GM18873 (cell line): ENCODE measurements around the gene BCKDK.

Experiments used
- ATAC-seq: cut with Tn5 transposase; IDR thresholded peaks from one replicate; pipeline ENCODE4 v1.9.1; 2021; ENCODE audit warnings: mild to moderate bottlenecking, moderate library complexity, moderate number of reproducible peaks; ENCODE audit not compliant: unreplicated experiment, low FRiP score

Gene BCKDK

GRCh38 chr16:31117384-31118222 lies 9.4 kb downstream of the BCKDK start, which contains the start of gene KAT8:
TSS of gene KAT8 (plus strand) at chr16:31117664. CDS start at chr16:31117682, 18 bp downstream.
- ATAC-seq = peak; percentile 79

GRCh38 chr16:31118223-31119155 lies 10.3 kb downstream of the BCKDK start:
- ATAC-seq = no peak

- ATAC-seq = no peak
Observed at GRCh38 chr16:31120129-31120528, 11.9 kb downstream of the BCKDK start.

- ATAC-seq = no peak
Observed at GRCh38 chr16:31125844-31126243, 17.7 kb downstream of the BCKDK start.

- no peak for ATAC-seq
Observed at GRCh38 chr16:31127182-31127581, 19.0 kb downstream of the BCKDK start.

- no peak for ATAC-seq
Observed at GRCh38 chr16:31128711-31129567, 20.8 kb downstream of the BCKDK start.

- no peak for ATAC-seq
Observed at GRCh38 chr16:31129568-31130335, 21.6 kb downstream of the BCKDK start.

GRCh38 chr16:31130336-31130891 lies 22.2 kb downstream of the BCKDK start:
- ATAC-seq = no peak

GRCh38 chr16:31130899-31131298 lies 22.7 kb downstream of the BCKDK start:
- no peak for ATAC-seq

- no peak for ATAC-seq
Observed at GRCh38 chr16:31131416-31131815, 23.2 kb downstream of the BCKDK start.

GRCh38 chr16:31131841-31132271 lies 23.7 kb downstream of the BCKDK start:
- ATAC-seq = no peak

- no peak for ATAC-seq
Observed at GRCh38 chr16:31132303-31132979, 24.3 kb downstream of the BCKDK start.

GRCh38 chr16:31133046-31133501 lies 24.9 kb downstream of the BCKDK start:
- no peak for ATAC-seq

GRCh38 chr16:31134091-31134571 lies 25.9 kb downstream of the BCKDK start:
- ATAC-seq = no peak

- ATAC-seq = no peak
Observed at GRCh38 chr16:31134625-31135534, 26.7 kb downstream of the BCKDK start.

GRCh38 chr16:31135535-31136286 lies 27.5 kb downstream of the BCKDK start, which contains the start of gene PRSS8:
TSS of gene PRSS8 (minus strand) at chr16:31135727. CDS start at chr16:31135498, 229 bp downstream.
- ATAC-seq = no peak

- ATAC-seq = no peak
Observed at GRCh38 chr16:31136287-31136662, 28.1 kb downstream of the BCKDK start.
